ENCODE results near the gene CADM1.

The CADM1 gene

GRCh38 chr11:115515647-115516395, 11.6 kb upstream of the CADM1 start:
- DNase-seq (ENCODE audit: low read depth), result no peak

GRCh38 chr11:115506954-115507675, 2.9 kb upstream of the CADM1 start:
- no peak for DNase-seq (ENCODE audit: low read depth)

GRCh38 chr11:115505175-115505574, 960 bp upstream of the CADM1 start:
- no peak for DNase-seq (ENCODE audit: low read depth)

- DNase-seq (ENCODE audit: low read depth), result no peak
These were observed 334 bp downstream of the CADM1 start for GRCh38 chr11:115503886-115504275.

- no peak for DNase-seq (ENCODE audit: low read depth)
These were observed 931 bp downstream of the CADM1 start for GRCh38 chr11:115503083-115503885.

GRCh38 chr11:115502636-115503082, 1.6 kb downstream of the CADM1 start:
- DNase-seq (ENCODE audit: low read depth), result no peak

- no peak for DNase-seq (ENCODE audit: low read depth)
These were observed 2.2 kb downstream of the CADM1 start for GRCh38 chr11:115501893-115502589.

- DNase-seq (ENCODE audit: low read depth), result no peak
These were observed 2.7 kb downstream of the CADM1 start for GRCh38 chr11:115501502-115501892.

- DNase-seq (ENCODE audit: low read depth), result no peak
These were observed 3.4 kb downstream of the CADM1 start for GRCh38 chr11:115500547-115501501.

- DNase-seq (ENCODE audit: low read depth), result no peak
These were observed 4.3 kb downstream of the CADM1 start for GRCh38 chr11:115499891-115500290.

- DNase-seq (ENCODE audit: low read depth), result no peak
These were observed 4.9 kb downstream of the CADM1 start for GRCh38 chr11:115499241-115499799.

GRCh38 chr11:115498354-115498753, 5.9 kb downstream of the CADM1 start:
- DNase-seq (ENCODE audit: low read depth), result no peak

- no peak for DNase-seq (ENCODE audit: low read depth)
These were observed 6.9 kb downstream of the CADM1 start for GRCh38 chr11:115497303-115497702.

GRCh38 chr11:115496892-115497291, 7.3 kb downstream of the CADM1 start:
- DNase-seq (ENCODE audit: low read depth), result no peak

- DNase-seq (ENCODE audit: low read depth), result no peak
These were observed 10.3 kb downstream of the CADM1 start for GRCh38 chr11:115493905-115494304.

- DNase-seq (ENCODE audit: low read depth), result no peak
These were observed 10.7 kb downstream of the CADM1 start for GRCh38 chr11:115493488-115493887.

GRCh38 chr11:115489466-115489865, 14.7 kb downstream of the CADM1 start:
- no peak for DNase-seq (ENCODE audit: low read depth)

- no peak for DNase-seq (ENCODE audit: low read depth)
These were observed 15.3 kb downstream of the CADM1 start for GRCh38 chr11:115488945-115489344.

- DNase-seq (ENCODE audit: low read depth), result no peak
These were observed 22.7 kb downstream of the CADM1 start for GRCh38 chr11:115481528-115481927.

- no peak for DNase-seq (ENCODE audit: low read depth)
These were observed 23.6 kb downstream of the CADM1 start for GRCh38 chr11:115480611-115481010.

- no peak for DNase-seq (ENCODE audit: low read depth)
These were observed 26.8 kb downstream of the CADM1 start for GRCh38 chr11:115477410-115477809.
